K562 (cell line): Measurements from ENCODE around the gene MTA1.

Experiments used
- CTCF ChIP-seq, 3 experiments: IDR thresholded peaks in 2 of 3; conservative IDR thresholded peaks in 1 of 3; 2 replicates each; pipeline ENCODE4 v1.5.1; 2011 to 2012; ENCODE audit warnings: low read length in 3 of 3, mild to moderate bottlenecking in 3 of 3, control low read depth in 2 of 3, improper control_type of control experiment in 1 of 3, inconsistent platforms in 1 of 3, low read depth in 1 of 3, mixed read lengths in 1 of 3, moderate library complexity in 1 of 3; ENCODE audit not compliant: insufficient read depth in 2 of 3
- ETV1 ChIP-seq: fragments of 450-650 bp; conservative IDR thresholded peaks from 2 replicates; pipeline ENCODE4 v1.6.1; 2016; ENCODE audit warnings: missing genetic modification characterization, control low read depth, low read depth, missing compliant biosample characterization
- JUND ChIP-seq, 2 experiments: IDR thresholded peaks; 2 replicates in 1 of 2; 3 replicates in 1 of 2; pipeline ENCODE4 v1.6.1; 2011; ENCODE audit warnings: borderline replicate concordance in 2 of 2, low read depth in 2 of 2, low read length in 2 of 2, improper control_type of control experiment in 1 of 2, missing biosample characterization in 1 of 2, missing genetic modification characterization in 1 of 2, missing genetic modification reagents in 1 of 2
- MCM7 ChIP-seq, 2 experiments: fragments of 450-650 bp; IDR thresholded peaks; 2 replicates each; pipeline ENCODE4 v1.6.1; 2016 to 2018
- MIER1 ChIP-seq: fragments of 450-650 bp; IDR thresholded peaks from 2 replicates; pipeline ENCODE4 v1.6.1; 2016; ENCODE audit warnings: antibody characterized with exemption, mild to moderate bottlenecking, low read depth
- MXD1 ChIP-seq: fragments of 250-450 bp; sonication (Bioruptor Pico); IDR thresholded peaks from 2 replicates; pipeline ENCODE4 v1.8.0; 2021; ENCODE audit warnings: borderline replicate concordance, mild to moderate bottlenecking, moderate library complexity; ENCODE audit not compliant: poor library complexity, severe bottlenecking
- PKNOX1 ChIP-seq: fragments of 450-650 bp; IDR thresholded peaks from 2 replicates; pipeline ENCODE4 v1.6.1; 2016
- POLR2A ChIP-seq: fragments of 450-650 bp; conservative IDR thresholded peaks from 2 replicates; pipeline ENCODE4 v1.6.1; 2016
- PRPF4 ChIP-seq: fragments of 200-400 bp; formaldehyde crosslinking; IDR thresholded peaks from one replicate; pipeline ENCODE4 v1.6.1; 2017; ENCODE audit warnings: low read length, low read depth, mild to moderate bottlenecking; ENCODE audit not compliant: insufficient read depth, poor library complexity, severe bottlenecking
- SAFB ChIP-seq: fragments of 200-400 bp; formaldehyde crosslinking; IDR thresholded peaks from 2 replicates; pipeline ENCODE4 v1.6.1; 2017; ENCODE audit warnings: low read depth, low read length, borderline replicate concordance
- TCF7L2 ChIP-seq: fragments of 150-350 bp; IDR thresholded peaks from 2 replicates; pipeline ENCODE4 v1.6.1; 2016; ENCODE audit warnings: low read depth, mild to moderate bottlenecking, low read length, moderate library complexity
- TSC22D4 ChIP-seq: fragments of 450-650 bp; IDR thresholded peaks from 2 replicates; pipeline ENCODE4 v1.6.1; 2016; ENCODE audit warnings: missing genetic modification characterization, missing biosample characterization, control low read depth
- ZKSCAN1 ChIP-seq: fragments of 150-350 bp; IDR thresholded peaks from 2 replicates; pipeline ENCODE4 v1.6.1; 2016; ENCODE audit warnings: low read depth, low read length

- TF ChIP-seq TCF7L2 (no peak), PKNOX1 (no peak), SAFB (no peak), MXD1 (CRISPR knock-in tag) (no peak), MIER1 (no peak), ETV1 (tag) (no peak), CTCF (IDR thresholded peaks at IDR 0.05 in 2 of 3, conservative IDR thresholded peaks at IDR 0.05 in 1 of 3; ENCODE audit: insufficient read depth in 2 of 3, low read depth in 1 of 3, low read length in 3 of 3) (no peak), JUND (IDR thresholded peaks at IDR 0.05; ENCODE audit: borderline replicate concordance, low read depth, low read length) (no peak), JUND (tag; IDR thresholded peaks at IDR 0.05; ENCODE audit: borderline replicate concordance, low read depth, low read length) (no peak), ZKSCAN1 (no peak), MCM7 (IDR thresholded peaks at IDR 0.05) (no peak), TSC22D4 (tag) (no peak), POLR2A (no peak), PRPF4 (no peak)
Observed at GRCh38 chr14:105400016-105400415, 19.6 kb upstream of the MTA1 start.
